OCI-LY7 (cell line): Measurements from ENCODE around the gene NR2C2AP. TPM values are rescaled to one million over a fixed set of nuclear protein-coding genes. Genes with fewer than 3 reads are reported as not detected.

Experiments
- BruUV-seq: library from RNA; stranded (reverse); fragments of 400-500 nt; replicated peaks from 2 replicates; lab custom pipeline; 2021; lab: Mats Ljungman, UMichigan
- CTCF ChIA-PET: fragments of 300-600 bp; sonication (Branson Sonifier 250); formaldehyde crosslinking; loops from one replicate; lab custom pipeline; 2022; ENCODE audit warnings: antibody characterized with exemption; ENCODE audit not compliant: unreplicated experiment; lab: Charles Lee
- POLR2A ChIA-PET: fragments of 300-600 bp; sonication (Branson Sonifier 250); formaldehyde crosslinking; loops from one replicate; lab custom pipeline; 2022; ENCODE audit warnings: antibody characterized with exemption; lab: Charles Lee
- DNase-seq: peaks from one replicate; pipeline ENCODE4 v3.0.0-alpha.2; 2015; ENCODE audit warnings: low spot score
- H2AFZ ChIP-seq: fragments of 200-600 bp; sonication (generic), shearing (Covaris generic); 2 replicates; pipeline ENCODE4 v1.6.1; 2014; ENCODE audit warnings: mild to moderate bottlenecking, antibody characterized with exemption, low read length, moderate library complexity
- H3K27ac ChIP-seq: fragments of 200-600 bp; sonication (generic); 2 replicates; pipeline ENCODE4 v1.5.1; 2014; ENCODE audit warnings: mixed run types, low read depth, mild to moderate bottlenecking, moderate library complexity, low read length, inconsistent platforms; ENCODE audit not compliant: poor library complexity, severe bottlenecking
- H3K36me3 ChIP-seq: fragments of 200-600 bp; sonication (generic); 2 replicates; pipeline ENCODE4 v1.6.1; 2014; ENCODE audit warnings: mild to moderate bottlenecking, antibody characterized with exemption, low read length, moderate library complexity, mixed read lengths; ENCODE audit not compliant: insufficient read depth
- H3K4me1 ChIP-seq: fragments of 200-600 bp; sonication (generic); 2 replicates; pipeline ENCODE4 v1.5.1; 2014; ENCODE audit warnings: mild to moderate bottlenecking, low read length; ENCODE audit not compliant: insufficient read depth, poor library complexity, severe bottlenecking
- H3K4me2 ChIP-seq: fragments of 200-600 bp; sonication (generic); 2 replicates; pipeline ENCODE4 v1.6.1; 2014; ENCODE audit warnings: mild to moderate bottlenecking, low read length
- H3K4me3 ChIP-seq: fragments of 200-600 bp; sonication (generic); 2 replicates; pipeline ENCODE4 v1.5.1; 2014; ENCODE audit warnings: mild to moderate bottlenecking, low read depth, low read length; ENCODE audit not compliant: poor library complexity, severe bottlenecking
- H3K79me2 ChIP-seq: fragments of 200-600 bp; sonication (generic); 2 replicates; pipeline ENCODE4 v1.6.1; 2016; ENCODE audit warnings: low read depth, mild to moderate bottlenecking, low read length, moderate library complexity, mixed read lengths; ENCODE audit not compliant: insufficient read depth
- H3K9me2 ChIP-seq: fragments of 200-600 bp; sonication (generic); 2 replicates; pipeline ENCODE4 v1.6.1; 2016; ENCODE audit warnings: mild to moderate bottlenecking, low read length, mixed read lengths; ENCODE audit not compliant: insufficient read depth
- H3K9me3 ChIP-seq: fragments of 200-600 bp; sonication (generic); 2 replicates; pipeline ENCODE4 v1.6.1; 2014; ENCODE audit warnings: mild to moderate bottlenecking, mixed run types, low read length, mixed read lengths
- H4K20me1 ChIP-seq: fragments of 200-600 bp; sonication (generic); 2 replicates; pipeline ENCODE4 v1.6.1; 2014; ENCODE audit warnings: mild to moderate bottlenecking, antibody characterized with exemption, low read length, moderate library complexity, mixed read lengths; ENCODE audit not compliant: insufficient read depth
- EZH2phosphoT487 ChIP-seq: fragments of 200-600 bp; sonication (generic); IDR thresholded peaks from 2 replicates; pipeline ENCODE4 v1.6.1; 2018; ENCODE audit warnings: low read depth, borderline replicate concordance, mild to moderate bottlenecking, mixed run types, antibody characterized with exemption, low read length, moderate library complexity, mixed read lengths
- intact Hi-C: fragments of 100-400 bp; cut with micrococcal nuclease; formaldehyde crosslinking; loops from one replicate; pipeline ENCODE4 v1.10.0; 2022; ENCODE audit not compliant: unreplicated experiment
- total RNA-seq, 2 experiments: library from RNA; depleted of rRNA in 1 of 2; stranded (reverse); fragments of >200 nt in 1 of 2; shearing (Covaris generic) in 1 of 2; gene quantifications; 2 replicates each; pipeline ENCODE4 v1.2.3, GENCODE V29; 2014 to 2022
- TF ChIP-seq, protein P1 (sequence below): fragments of 200-600 bp; sonication (generic); conservative IDR thresholded peaks from 2 replicates; pipeline ENCODE4 v1.5.1; 2014; ENCODE audit warnings: mild to moderate bottlenecking, antibody characterized with exemption, low read length, moderate library complexity, mixed read lengths

Gene NR2C2AP
- total RNA-seq, 2 experiments from 2014 or later, result 27.3 to 29.7 TPM

DNA sequence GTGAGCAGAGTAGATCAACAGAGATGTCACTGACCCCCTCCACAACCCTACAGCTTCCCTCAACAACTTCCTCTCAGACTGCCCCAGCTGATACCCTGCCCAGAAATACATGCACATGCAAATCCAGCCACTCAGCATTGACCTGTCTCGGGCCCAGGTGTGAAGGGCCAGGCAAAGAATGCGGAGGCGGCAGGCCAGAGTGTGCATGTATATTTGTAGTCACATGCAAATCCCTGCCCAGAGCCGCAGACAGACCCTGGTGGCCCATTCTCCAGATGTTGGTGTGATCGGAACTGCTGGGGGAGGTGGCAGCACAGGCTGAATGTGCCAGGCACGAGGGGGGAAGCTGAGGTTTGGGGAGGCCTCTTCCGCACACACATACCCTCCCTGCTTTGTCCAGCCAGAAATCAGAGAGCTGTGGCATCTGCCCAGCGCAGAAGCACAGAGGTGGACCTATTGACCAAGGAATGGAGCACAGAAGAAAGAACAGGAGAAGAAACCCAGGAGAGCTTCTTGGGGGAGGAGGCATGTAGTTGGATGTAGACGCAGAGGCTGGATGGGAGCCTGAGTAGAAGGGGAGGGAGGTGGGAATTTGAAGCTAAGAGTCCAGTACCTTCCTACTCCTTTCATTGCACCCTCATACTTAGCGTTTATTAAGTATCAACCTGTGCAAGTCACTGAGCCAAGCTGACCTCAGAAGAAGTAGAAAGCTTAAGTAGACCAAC is 47.6 kb downstream of the NR2C2AP start:
- H2AFZ ChIP-seq, result no peak overlapping the region
- peak overlapping the region; percentile 59 for H3K4me3 ChIP-seq
- no peaks in the 10 kb centered on the region for H3K9me2 ChIP-seq
- H3K4me2 ChIP-seq, result peak overlapping the region; percentile 89
- TF ChIP-seq, protein P1, sequence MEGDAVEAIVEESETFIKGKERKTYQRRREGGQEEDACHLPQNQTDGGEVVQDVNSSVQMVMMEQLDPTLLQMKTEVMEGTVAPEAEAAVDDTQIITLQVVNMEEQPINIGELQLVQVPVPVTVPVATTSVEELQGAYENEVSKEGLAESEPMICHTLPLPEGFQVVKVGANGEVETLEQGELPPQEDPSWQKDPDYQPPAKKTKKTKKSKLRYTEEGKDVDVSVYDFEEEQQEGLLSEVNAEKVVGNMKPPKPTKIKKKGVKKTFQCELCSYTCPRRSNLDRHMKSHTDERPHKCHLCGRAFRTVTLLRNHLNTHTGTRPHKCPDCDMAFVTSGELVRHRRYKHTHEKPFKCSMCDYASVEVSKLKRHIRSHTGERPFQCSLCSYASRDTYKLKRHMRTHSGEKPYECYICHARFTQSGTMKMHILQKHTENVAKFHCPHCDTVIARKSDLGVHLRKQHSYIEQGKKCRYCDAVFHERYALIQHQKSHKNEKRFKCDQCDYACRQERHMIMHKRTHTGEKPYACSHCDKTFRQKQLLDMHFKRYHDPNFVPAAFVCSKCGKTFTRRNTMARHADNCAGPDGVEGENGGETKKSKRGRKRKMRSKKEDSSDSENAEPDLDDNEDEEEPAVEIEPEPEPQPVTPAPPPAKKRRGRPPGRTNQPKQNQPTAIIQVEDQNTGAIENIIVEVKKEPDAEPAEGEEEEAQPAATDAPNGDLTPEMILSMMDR, result no peak
- TF ChIP-seq EZH2phosphoT487, result no peak
- ChIA-PET POLR2A (interaction anchor here (0.5 to 8.0 kb wide), 9 partner anchors 8 to 180 kb away, joined by 3 to 201 read pairs (median 4); partner anchors contain the start of genes BORCS8, MEF2B and RFXANK), CTCF (interaction anchor here (1.1 to 2.3 kb wide), 3 partner anchors 12 to 19 kb away, joined by 3 to 7 read pairs (median 6); partner anchors contain the start of gene MEF2B)
- BruUV-seq, result TSS peak; percentile 95
- peaks cover 71% of the 10 kb centered on the region for H3K36me3 ChIP-seq
- H3K4me1 ChIP-seq, result peaks cover 96% of the 10 kb centered on the region
- peak overlapping the region; percentile 98 for H3K27ac ChIP-seq
- DNase-seq, result peak; percentile 98
- no peaks in the 10 kb centered on the region for H4K20me1 ChIP-seq
- intact Hi-C loops, result loop anchor here (1.0 to 2.0 kb wide), 3 partner anchors 14 to 165 kb away; partner anchors contain the start of genes MAU2 and SUGP1
- peaks cover 65% of the 10 kb centered on the region for H3K79me2 ChIP-seq
- H3K9me3 ChIP-seq, result no peaks in the 10 kb centered on the region

DNA sequence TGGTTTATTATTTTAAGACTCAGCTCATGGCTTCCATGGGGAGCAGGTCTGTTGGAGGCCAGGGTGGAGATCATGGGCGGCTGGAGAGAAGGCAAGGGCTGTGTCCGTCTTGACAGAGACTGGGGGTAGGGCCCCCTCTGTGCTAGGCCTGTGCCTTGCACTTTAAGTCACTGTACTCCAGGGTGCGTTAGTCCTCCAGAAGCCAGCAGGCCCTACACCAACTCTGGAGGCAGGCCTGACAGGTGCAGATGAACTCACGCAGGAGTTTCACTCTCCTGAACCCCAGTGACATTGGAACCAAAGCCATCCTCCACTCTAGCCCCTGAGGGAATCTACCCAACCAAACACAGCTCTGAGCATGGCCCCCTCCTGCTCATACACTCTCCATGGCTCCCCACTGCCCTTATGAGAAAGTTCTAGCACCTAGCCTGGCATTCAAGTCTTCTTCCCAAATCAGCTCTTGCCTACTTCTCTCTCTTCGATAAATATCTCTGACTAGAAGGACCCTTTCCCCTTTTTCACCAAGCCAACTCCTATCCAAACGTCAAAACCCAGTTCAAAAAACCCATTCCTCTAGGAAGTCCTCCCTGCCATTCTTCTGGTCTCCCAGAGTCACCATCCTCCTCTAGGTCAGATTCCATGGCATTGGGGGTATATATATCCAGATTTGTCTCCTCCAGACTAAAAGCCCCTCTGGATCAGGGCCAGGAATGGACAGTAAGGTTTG is 48.3 kb downstream of the NR2C2AP start:
- Histone ChIP-seq H3K27ac (peak overlapping the region; percentile 98), H2AFZ (no peak overlapping the region), H3K9me2 (no peaks in the 10 kb centered on the region), H3K4me1 (peaks cover 92% of the 10 kb centered on the region), H3K9me3 (no peaks in the 10 kb centered on the region), H3K36me3 (peaks cover 75% of the 10 kb centered on the region), H3K4me3 (peak overlapping the region; percentile 50), H3K4me2 (peak overlapping the region; percentile 85), H4K20me1 (no peaks in the 10 kb centered on the region), H3K79me2 (peaks cover 61% of the 10 kb centered on the region)
- TSS peak; percentile 34 for BruUV-seq
- peak; percentile 74 for DNase-seq
- intact Hi-C loops, result loop anchor here (1.0 to 2.0 kb wide), 3 partner anchors 14 to 165 kb away; partner anchors contain the start of genes MAU2 and SUGP1
- POLR2A ChIA-PET, result interaction anchor here (0.5 to 8.0 kb wide), 6 partner anchors 11 to 181 kb away, joined by 3 to 201 read pairs (median 4); partner anchors contain the start of gene MEF2B
- CTCF ChIA-PET, result interaction anchor here (1.3 kb wide), 1 partner anchor 20 kb away, joined by 6 read pairs; no protein-coding TSS in a partner anchor
- TF ChIP-seq EZH2phosphoT487, result no peak
- TF ChIP-seq, protein P1, result peak; percentile 62
